Activated CD4-positive, alpha-beta T cell treated with anti-CD3 and anti-CD28 coated beads for 4 hours (primary cell): ENCODE data around the gene DSTN.

Experiments used
- DNase-seq, 2 donors: peaks; one replicate each; pipeline ENCODE4 v3.0.0-alpha.2; 2020

The DSTN gene

GRCh38 chr20:17569616-17570346 is at the start of gene DSTN:
TSS of gene DSTN (plus strand) at chr20:17570075. CDS start at chr20:17570209, 134 bp downstream.
- DNase-seq = peak; percentile 82 to 83

GRCh38 chr20:17520583-17520982 is 49.3 kb upstream of the DSTN start:
- no peak for DNase-seq

- DNase-seq = no peak
Measured at GRCh38 chr20:17522528-17522927, 47.3 kb upstream of the DSTN start.

GRCh38 chr20:17523326-17523725 is 46.5 kb upstream of the DSTN start:
- no peak for DNase-seq

- DNase-seq = no peak
Measured at GRCh38 chr20:17524560-17524959, 45.3 kb upstream of the DSTN start.

GRCh38 chr20:17525132-17525531 is 44.7 kb upstream of the DSTN start:
- no peak for DNase-seq

GRCh38 chr20:17525650-17526049 is 44.2 kb upstream of the DSTN start:
- DNase-seq = no peak

- no peak for DNase-seq
Measured at GRCh38 chr20:17529586-17529985, 40.3 kb upstream of the DSTN start.

- no peak for DNase-seq
Measured at GRCh38 chr20:17530153-17530552, 39.7 kb upstream of the DSTN start.

GRCh38 chr20:17530716-17531664 is 38.9 kb upstream of the DSTN start, which contains the start of gene BFSP1:
TSS of gene BFSP1 (minus strand) at chr20:17531379. CDS start at chr20:17531329, 50 bp downstream.
- peak; percentile 25 to 58 for DNase-seq

GRCh38 chr20:17531665-17532025 is 38.2 kb upstream of the DSTN start:
- DNase-seq = no peak

- no peak for DNase-seq
Measured at GRCh38 chr20:17533396-17533795, 36.5 kb upstream of the DSTN start.

- DNase-seq = no peak
Measured at GRCh38 chr20:17534077-17534476, 35.8 kb upstream of the DSTN start.

GRCh38 chr20:17536944-17537444 is 32.9 kb upstream of the DSTN start:
- peak; percentile 59 to 66 for DNase-seq

- DNase-seq = no peak
Measured at GRCh38 chr20:17537959-17538358, 31.9 kb upstream of the DSTN start.

GRCh38 chr20:17538517-17539170 is 31.2 kb upstream of the DSTN start:
- no peak for DNase-seq

- no peak for DNase-seq
Measured at GRCh38 chr20:17541596-17541995, 28.3 kb upstream of the DSTN start.

- DNase-seq = no peak
Measured at GRCh38 chr20:17541996-17542395, 27.9 kb upstream of the DSTN start.

GRCh38 chr20:17542481-17542880 is 27.4 kb upstream of the DSTN start:
- no peak for DNase-seq

- DNase-seq = no peak
Measured at GRCh38 chr20:17542993-17543412, 26.9 kb upstream of the DSTN start.

- DNase-seq = no peak
Measured at GRCh38 chr20:17543531-17544131, 26.2 kb upstream of the DSTN start.

GRCh38 chr20:17545127-17545526 is 24.7 kb upstream of the DSTN start:
- DNase-seq = no peak

- no peak for DNase-seq
Measured at GRCh38 chr20:17549131-17549530, 20.7 kb upstream of the DSTN start.
